PC-9 (cell line): Measurements from ENCODE around the gene SLC25A33. TPM values are rescaled to one million over a fixed set of nuclear protein-coding genes. Genes with fewer than 3 reads are reported as not detected.

Source experiments
- BruUV-seq: library from RNA; stranded (reverse); fragments of 400-500 nt; replicated peaks from 2 replicates; lab custom pipeline; 2021; lab: Mats Ljungman, UMichigan
- CTCF ChIA-PET: fragments of 300-600 bp; sonication (Branson Sonifier 250); formaldehyde crosslinking; loops from one replicate; lab custom pipeline; 2022; ENCODE audit warnings: antibody characterized with exemption; lab: Charles Lee
- POLR2A ChIA-PET: fragments of 300-600 bp; sonication (Branson Sonifier 250); formaldehyde crosslinking; loops from one replicate; lab custom pipeline; 2022; ENCODE audit warnings: antibody characterized with exemption; ENCODE audit not compliant: unreplicated experiment; lab: Charles Lee
- DNase-seq, 2 experiments: peaks; one replicate each; pipeline versions ENCODE4 v3.0.0 to v3.0.0-alpha.2; 2015 to 2022; ENCODE audit warnings: mixed read lengths in 1 of 2
- H2AFZ ChIP-seq: fragments of 200-600 bp; sonication (generic); 2 replicates; pipeline ENCODE4 v1.8.1; 2017; ENCODE audit warnings: antibody characterized with exemption
- H3F3A ChIP-seq: fragments of 200-600 bp; sonication (generic); 2 replicates; pipeline ENCODE4 v1.8.1; 2017; ENCODE audit warnings: antibody characterized with exemption, mild to moderate bottlenecking, low read depth; ENCODE audit not compliant: insufficient read depth
- H3K27ac ChIP-seq: fragments of 200-600 bp; sonication (generic); 2 replicates; pipeline ENCODE4 v1.6.1; 2016; ENCODE audit warnings: mixed run types
- H3K27me3 ChIP-seq: fragments of 200-600 bp; sonication (generic); 2 replicates; pipeline ENCODE4 v1.6.1; 2016; ENCODE audit warnings: low read depth, mixed run types; ENCODE audit not compliant: insufficient read depth
- H3K36me3 ChIP-seq: fragments of 200-600 bp; sonication (generic); 2 replicates; pipeline ENCODE4 v1.6.1; 2016; ENCODE audit warnings: low read depth, mixed run types
- H3K4me1 ChIP-seq: fragments of 200-600 bp; sonication (generic); replicated peaks from 2 replicates; pipeline ENCODE4 v1.6.1; 2016; ENCODE audit warnings: mixed run types; ENCODE audit not compliant: insufficient read depth
- H3K4me2 ChIP-seq: fragments of 200-600 bp; sonication (generic); 2 replicates; pipeline ENCODE4 v1.6.1; 2017; ENCODE audit warnings: mixed run types
- H3K4me3 ChIP-seq: fragments of 200-600 bp; sonication (generic); 2 replicates; pipeline ENCODE4 v1.6.1; 2016; ENCODE audit warnings: mixed run types
- H3K79me2 ChIP-seq: fragments of 200-600 bp; sonication (generic); 2 replicates; pipeline ENCODE4 v1.6.1; 2017; ENCODE audit warnings: low read depth, mixed run types
- H3K9me2 ChIP-seq: fragments of 200-600 bp; sonication (generic); 2 replicates; pipeline ENCODE4 v1.8.1; 2017; ENCODE audit warnings: mild to moderate bottlenecking; ENCODE audit not compliant: insufficient read depth
- H3K9me3 ChIP-seq: fragments of 200-600 bp; sonication (generic); 2 replicates; pipeline ENCODE4 v1.8.1; 2016; ENCODE audit warnings: low read depth; ENCODE audit not compliant: insufficient read depth
- H4K20me1 ChIP-seq: fragments of 200-600 bp; sonication (generic); 2 replicates; pipeline ENCODE4 v1.8.1; 2017; ENCODE audit not compliant: insufficient read depth
- EZH2 ChIP-seq: fragments of 200-600 bp; sonication (generic); IDR thresholded peaks from 2 replicates; pipeline ENCODE4 v1.8.0; 2017; ENCODE audit warnings: antibody characterized with exemption, low read depth
- intact Hi-C: fragments of 100-400 bp; cut with micrococcal nuclease; formaldehyde crosslinking; loops from one replicate; pipeline ENCODE4 v1.10.0; 2022; ENCODE audit not compliant: unreplicated experiment
- total RNA-seq: library from RNA; stranded (reverse); gene quantifications from 2 replicates; pipeline ENCODE4 v1.2.3, GENCODE V29; 2021
- TF ChIP-seq, protein P1 (sequence below): fragments of 200-600 bp; sonication (generic); conservative IDR thresholded peaks from 2 replicates; pipeline ENCODE4 v1.6.1; 2017; ENCODE audit warnings: mixed run types, antibody characterized with exemption, mild to moderate bottlenecking, moderate library complexity

The SLC25A33 gene
- total RNA-seq, 1 experiment from 2014 or later = 3.0 TPM

DNA sequence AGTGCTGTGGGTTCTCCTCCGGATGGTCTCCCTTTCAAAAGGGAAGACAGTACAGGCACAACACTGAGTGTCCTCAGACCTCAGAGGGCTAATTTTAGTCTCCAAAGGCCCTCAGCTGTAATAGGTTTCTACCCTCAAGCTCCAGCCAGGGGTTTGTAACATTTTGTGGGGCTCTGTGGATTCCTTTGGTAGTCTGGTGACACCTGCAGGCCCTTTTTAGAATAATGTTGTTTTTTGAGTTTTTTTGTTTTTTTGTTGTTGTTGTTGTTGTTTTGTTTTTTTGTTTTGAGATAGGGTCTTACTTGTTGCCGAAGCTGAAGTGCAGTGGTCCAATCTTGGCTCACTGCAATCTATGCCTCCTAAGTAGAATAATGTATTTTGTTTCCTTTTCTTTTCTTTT, 34.5 kb downstream of the SLC25A33 start:
- POLR2A ChIA-PET = no interaction called here
- TF ChIP-seq, protein P1, sequence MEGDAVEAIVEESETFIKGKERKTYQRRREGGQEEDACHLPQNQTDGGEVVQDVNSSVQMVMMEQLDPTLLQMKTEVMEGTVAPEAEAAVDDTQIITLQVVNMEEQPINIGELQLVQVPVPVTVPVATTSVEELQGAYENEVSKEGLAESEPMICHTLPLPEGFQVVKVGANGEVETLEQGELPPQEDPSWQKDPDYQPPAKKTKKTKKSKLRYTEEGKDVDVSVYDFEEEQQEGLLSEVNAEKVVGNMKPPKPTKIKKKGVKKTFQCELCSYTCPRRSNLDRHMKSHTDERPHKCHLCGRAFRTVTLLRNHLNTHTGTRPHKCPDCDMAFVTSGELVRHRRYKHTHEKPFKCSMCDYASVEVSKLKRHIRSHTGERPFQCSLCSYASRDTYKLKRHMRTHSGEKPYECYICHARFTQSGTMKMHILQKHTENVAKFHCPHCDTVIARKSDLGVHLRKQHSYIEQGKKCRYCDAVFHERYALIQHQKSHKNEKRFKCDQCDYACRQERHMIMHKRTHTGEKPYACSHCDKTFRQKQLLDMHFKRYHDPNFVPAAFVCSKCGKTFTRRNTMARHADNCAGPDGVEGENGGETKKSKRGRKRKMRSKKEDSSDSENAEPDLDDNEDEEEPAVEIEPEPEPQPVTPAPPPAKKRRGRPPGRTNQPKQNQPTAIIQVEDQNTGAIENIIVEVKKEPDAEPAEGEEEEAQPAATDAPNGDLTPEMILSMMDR = peak; percentile 66
- no peak for TF ChIP-seq EZH2
- BruUV-seq = no TSS peak

GRCh38 chr1:9575486-9575885, 36.2 kb downstream of the SLC25A33 start:
- TF ChIP-seq, protein P1 = no peak
- no peak for TF ChIP-seq EZH2
- BruUV-seq = no TSS peak
- Histone ChIP-seq H3K27me3 (no peaks in the 10 kb centered on the region), H3K27ac (no peak overlapping the region), H2AFZ (no peak overlapping the region), H3K79me2 (no peaks in the 10 kb centered on the region), H3K4me2 (no peak overlapping the region), H3K9me3 (no peaks in the 10 kb centered on the region), H3K4me1 (no peaks in the 10 kb centered on the region), H3F3A (no peaks in the 10 kb centered on the region), H3K9me2 (no peaks in the 10 kb centered on the region), H3K36me3 (no peaks in the 10 kb centered on the region), H3K4me3 (no peak overlapping the region), H4K20me1 (no peaks in the 10 kb centered on the region)
- no peak for DNase-seq
- intact Hi-C loops = no loop called here
- ChIA-PET POLR2A (no interaction called here), CTCF (interaction anchor here (0.6 kb wide), 2 partner anchors 117 to 880 kb away, joined by 12 to 14 read pairs; no protein-coding TSS in a partner anchor)

More for the DNA sequence above, 34.5 kb downstream of the SLC25A33 start:
- H4K20me1 ChIP-seq = no peaks in the 10 kb centered on the region
- intact Hi-C loops = loop anchor here (1.0 to 2.0 kb wide), 2 partner anchors 78 to 285 kb away; no protein-coding TSS in a partner anchor
- CTCF ChIA-PET = interaction anchor here (0.7 to 0.9 kb wide), 3 partner anchors 79 to 185 kb away, joined by 3 to 6 read pairs (median 4); no protein-coding TSS in a partner anchor
- no peak overlapping the region for H3K4me2 ChIP-seq
- H3K9me2 ChIP-seq = no peaks in the 10 kb centered on the region
- no peaks in the 10 kb centered on the region for H3K27me3 ChIP-seq
- H3K36me3 ChIP-seq = no peaks in the 10 kb centered on the region
- no peaks in the 10 kb centered on the region for H3F3A ChIP-seq
- DNase-seq = no peak
- no peak overlapping the region for H2AFZ ChIP-seq
- H3K4me1 ChIP-seq = no peaks in the 10 kb centered on the region
- no peaks in the 10 kb centered on the region for H3K79me2 ChIP-seq
- H3K9me3 ChIP-seq = no peaks in the 10 kb centered on the region
- no peak overlapping the region for H3K4me3 ChIP-seq
- H3K27ac ChIP-seq = no peak overlapping the region

DNA sequence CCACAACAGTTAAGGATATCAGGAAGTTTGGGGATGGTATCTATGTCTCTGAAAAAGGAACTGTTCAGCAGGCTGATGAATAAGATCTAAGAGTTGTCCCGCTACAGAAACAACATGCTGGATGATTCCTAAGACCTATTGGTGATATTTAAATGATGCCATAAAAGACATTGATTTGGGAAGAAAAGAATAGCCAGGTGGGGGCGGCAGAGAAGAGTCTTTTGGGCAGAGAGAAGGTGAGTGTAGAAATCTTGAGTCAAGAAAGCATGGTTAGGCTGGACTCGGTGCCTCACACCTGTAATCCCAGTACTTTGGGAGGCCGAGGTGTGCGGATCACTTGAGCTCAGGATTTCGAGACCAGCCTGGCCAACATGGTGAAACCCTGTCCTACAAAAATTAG, 37.6 kb downstream of the SLC25A33 start:
- no peaks in the 10 kb centered on the region for H3K4me1 ChIP-seq
- TF ChIP-seq, protein P1 = no peak
- no peak for TF ChIP-seq EZH2
- no peaks in the 10 kb centered on the region for H3K9me2 ChIP-seq
- ChIA-PET CTCF (no interaction called here), POLR2A (no interaction called here)
- no peaks in the 10 kb centered on the region for H3K9me3 ChIP-seq
- intact Hi-C loops = no loop called here
- no peaks in the 10 kb centered on the region for H3K27me3 ChIP-seq
- no peaks in the 10 kb centered on the region for H4K20me1 ChIP-seq
- DNase-seq = no peak
- H3K4me2 ChIP-seq = no peak overlapping the region
- H3F3A ChIP-seq = no peaks in the 10 kb centered on the region
- no peak overlapping the region for H2AFZ ChIP-seq
- no peak overlapping the region for H3K27ac ChIP-seq
- BruUV-seq = no TSS peak
- H3K4me3 ChIP-seq = no peak overlapping the region
- no peaks in the 10 kb centered on the region for H3K79me2 ChIP-seq
- no peaks in the 10 kb centered on the region for H3K36me3 ChIP-seq
